GM12872 (cell line): ENCODE results near the gene GRIK4.

ENCODE experiments used
- TF ChIP-seq, protein P1 (sequence below): IDR thresholded peaks from 3 replicates; pipeline ENCODE4 v1.5.1; 2011; ENCODE audit warnings: low read depth, mild to moderate bottlenecking, low read length, moderate library complexity; ENCODE audit not compliant: insufficient read depth

Gene GRIK4

DNA sequence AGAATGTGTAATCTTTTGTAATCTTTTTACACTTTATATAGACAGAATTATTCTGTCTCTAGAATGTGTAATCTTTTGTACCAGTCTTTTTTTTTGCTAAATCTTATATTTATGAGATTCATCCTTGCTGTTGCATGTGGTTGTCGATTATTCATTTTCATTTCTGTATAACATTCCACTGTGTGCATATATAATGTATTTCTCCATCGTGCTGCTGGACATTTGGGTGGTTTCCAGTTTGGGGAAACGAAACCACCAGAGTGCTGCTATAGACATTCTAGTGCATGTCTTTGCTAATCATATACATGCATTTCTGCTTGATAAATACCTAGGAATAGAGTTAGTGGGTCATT, 146.5 kb downstream of the GRIK4 start:
- TF ChIP-seq, protein P1, sequence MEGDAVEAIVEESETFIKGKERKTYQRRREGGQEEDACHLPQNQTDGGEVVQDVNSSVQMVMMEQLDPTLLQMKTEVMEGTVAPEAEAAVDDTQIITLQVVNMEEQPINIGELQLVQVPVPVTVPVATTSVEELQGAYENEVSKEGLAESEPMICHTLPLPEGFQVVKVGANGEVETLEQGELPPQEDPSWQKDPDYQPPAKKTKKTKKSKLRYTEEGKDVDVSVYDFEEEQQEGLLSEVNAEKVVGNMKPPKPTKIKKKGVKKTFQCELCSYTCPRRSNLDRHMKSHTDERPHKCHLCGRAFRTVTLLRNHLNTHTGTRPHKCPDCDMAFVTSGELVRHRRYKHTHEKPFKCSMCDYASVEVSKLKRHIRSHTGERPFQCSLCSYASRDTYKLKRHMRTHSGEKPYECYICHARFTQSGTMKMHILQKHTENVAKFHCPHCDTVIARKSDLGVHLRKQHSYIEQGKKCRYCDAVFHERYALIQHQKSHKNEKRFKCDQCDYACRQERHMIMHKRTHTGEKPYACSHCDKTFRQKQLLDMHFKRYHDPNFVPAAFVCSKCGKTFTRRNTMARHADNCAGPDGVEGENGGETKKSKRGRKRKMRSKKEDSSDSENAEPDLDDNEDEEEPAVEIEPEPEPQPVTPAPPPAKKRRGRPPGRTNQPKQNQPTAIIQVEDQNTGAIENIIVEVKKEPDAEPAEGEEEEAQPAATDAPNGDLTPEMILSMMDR: 0 out of 3 replicates have a peak, but pooled peaks have one; percentile 7

DNA sequence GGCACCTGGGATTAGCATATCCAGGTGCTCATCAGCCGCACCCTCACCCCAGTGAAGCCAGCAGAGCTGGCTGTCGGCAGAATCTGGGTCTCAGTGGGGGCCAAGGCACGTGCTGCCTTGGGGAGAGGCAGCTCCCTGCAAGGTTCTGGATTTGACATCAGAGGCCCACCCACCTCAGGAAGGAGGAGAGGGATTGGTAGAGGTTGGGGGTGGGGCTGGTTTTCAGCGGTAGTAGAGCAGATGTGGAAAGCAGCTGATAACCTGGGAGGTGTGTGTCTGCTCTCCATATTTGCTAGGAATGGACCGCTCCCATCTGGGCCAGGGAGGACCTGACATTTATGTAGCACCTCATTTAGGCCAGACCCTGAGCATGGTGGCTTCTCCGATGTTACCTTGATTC, 147.5 kb downstream of the GRIK4 start:
- TF ChIP-seq, protein P1: no peak

DNA sequence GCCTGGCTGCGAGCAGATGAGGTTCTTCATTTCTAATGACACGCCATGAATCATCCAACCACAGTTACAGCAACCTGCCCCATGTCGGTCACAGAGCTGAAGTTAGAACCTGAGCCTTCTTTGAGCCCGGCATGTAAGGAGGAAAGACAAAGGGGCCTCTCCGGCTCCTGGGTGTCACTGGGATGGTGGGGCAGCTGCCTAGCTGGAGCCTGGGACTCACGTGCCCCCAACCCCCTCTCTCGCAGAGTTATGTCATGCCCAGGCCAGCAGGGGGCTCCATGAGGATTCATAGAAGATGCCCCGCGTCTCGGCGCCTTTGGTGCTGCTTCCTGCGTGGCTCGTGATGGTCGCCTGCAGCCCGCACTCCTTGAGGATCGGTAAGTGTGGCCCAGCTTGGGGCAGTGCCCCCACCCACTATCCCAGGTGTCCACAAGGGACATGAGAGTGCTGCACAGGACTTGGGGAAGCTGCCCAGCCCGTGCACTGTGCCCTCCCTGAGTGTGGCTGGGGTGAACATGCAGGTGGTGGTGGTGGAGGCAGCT, 148.5 kb downstream of the GRIK4 start:
- TF ChIP-seq, protein P1: peak; percentile 72

DNA sequence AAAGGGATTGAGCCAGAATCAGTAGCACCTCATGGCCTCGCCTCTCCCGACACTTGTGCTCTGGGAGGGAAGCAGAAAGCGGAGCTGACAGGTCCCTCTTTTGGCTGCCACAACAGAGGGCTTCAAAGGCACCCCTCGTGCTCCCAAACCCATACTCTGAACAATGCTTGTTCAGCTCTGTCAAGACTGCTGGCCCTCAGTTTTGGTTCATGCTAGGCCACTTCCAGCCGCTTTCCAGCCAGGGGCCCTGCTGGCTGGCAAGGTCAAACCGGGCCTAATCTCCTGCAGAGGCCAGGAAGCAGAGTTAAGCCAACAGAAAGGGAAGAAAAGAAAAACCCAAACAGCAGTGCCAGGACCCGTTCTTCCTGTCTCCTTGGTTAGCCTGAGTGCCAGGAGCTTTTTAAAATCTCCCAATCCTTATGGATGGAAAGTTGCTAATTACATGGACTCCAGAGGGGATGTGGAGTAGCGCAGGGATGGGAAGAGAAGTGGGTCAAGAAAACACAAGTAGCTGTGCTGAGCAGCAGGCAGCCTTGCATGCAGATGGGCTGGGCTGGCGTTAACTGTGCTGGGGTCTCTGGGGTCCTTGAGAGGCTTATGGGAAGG, 150.6 kb downstream of the GRIK4 start:
- TF ChIP-seq, protein P1: no peak

DNA sequence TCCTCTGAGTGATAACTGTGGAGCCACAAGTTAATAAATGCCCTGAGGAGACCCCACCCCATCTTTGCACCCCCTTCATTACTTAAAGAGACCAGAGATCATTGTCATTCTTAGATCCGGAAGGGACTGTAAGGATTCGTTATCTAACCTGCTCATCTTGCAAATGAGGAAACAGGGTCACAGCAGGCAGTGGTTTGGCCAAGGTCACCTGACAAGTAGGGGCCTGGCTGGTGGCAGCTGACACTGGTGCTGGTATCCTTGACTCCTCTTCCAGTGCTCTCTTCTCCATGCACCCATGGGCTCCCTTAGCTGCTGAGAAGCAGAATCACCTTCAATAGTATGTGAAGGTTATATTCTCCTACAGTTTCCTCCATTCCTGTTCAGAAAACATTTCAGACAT, 151.6 kb downstream of the GRIK4 start:
- TF ChIP-seq, protein P1: no peak

DNA sequence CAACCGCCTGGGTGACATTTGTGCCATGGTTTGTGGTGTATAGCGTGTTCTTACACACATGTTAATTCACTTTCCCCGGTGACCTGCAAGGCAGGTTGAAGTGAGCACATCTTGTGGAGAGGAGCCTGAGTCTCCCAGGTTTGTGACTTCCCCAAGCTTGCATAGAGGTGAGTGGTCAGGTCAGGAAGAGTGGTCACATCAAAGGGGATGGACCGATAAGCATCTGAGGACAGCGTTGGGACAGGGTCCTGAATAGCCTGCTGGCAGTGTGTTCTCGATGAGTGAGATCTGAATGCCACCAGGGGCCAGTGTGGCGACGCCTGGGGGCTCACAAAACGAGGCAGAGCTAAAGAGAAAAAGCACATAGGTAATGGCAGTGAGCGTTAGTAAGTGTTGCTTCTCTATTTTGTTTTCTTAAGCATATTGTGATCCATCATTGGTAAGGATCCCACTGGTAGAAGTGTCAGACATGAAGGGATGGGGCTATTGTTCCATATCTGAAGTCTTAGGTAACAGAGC, 154.6 kb downstream of the GRIK4 start:
- TF ChIP-seq, protein P1: peak; percentile 32; the same call in 2 of the 3 replicates

DNA sequence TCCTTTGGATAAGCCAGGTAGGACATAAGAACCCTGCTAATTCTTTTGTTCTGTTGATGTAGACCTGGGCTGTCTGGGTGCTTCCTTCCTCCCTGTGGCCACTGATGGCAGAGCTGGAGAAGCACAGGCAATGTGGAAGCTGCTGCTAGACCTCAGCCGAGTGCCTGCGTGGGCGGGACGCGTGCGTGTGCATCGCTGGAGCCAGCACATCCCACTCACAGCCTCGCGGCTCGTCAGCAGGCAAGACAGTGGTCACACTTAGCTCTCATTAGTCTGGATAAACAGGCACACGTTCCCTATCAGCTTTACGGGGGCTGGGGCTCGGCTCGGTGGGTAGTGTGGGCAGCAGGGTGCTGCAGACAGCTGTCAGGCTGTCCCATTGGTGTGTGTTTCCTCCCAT, 155.7 kb downstream of the GRIK4 start:
- TF ChIP-seq, protein P1: no peak

DNA sequence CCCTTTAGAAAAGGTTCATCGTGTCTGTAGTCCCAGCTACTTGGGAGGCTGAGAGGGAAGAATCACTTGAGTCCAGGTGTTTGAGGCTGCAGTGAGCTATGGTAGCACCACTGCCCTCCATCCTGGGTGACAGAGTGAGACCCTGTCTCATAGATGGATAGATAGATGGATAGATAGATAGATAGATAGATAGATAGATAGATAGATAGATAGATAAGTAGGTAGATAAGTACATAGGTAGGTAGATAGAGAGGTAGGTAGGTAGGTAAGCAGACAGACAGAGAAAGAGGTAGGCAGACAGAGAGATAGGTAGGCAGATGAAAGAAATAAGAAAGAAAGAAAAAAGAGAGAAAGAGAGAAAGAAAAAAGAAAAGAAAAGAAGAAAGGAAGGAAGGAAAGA, 156.4 kb downstream of the GRIK4 start:
- TF ChIP-seq, protein P1: no peak
